NCI-H2081 (cell line): ENCODE data around the gene FADS6.

ENCODE experiments used
- DNase-seq, 2 experiments: peaks; one replicate each; lab custom pipeline; 2025; lab: John Stamatoyannopoulos, UW

FADS6 gene

GRCh38 chr17:74830861-74831260 is 62.6 kb downstream of the FADS6 start:
- DNase-seq, result no peak

GRCh38 chr17:74827800-74828199 is 65.6 kb downstream of the FADS6 start:
- no peak for DNase-seq
